ENCODE data around the gene MBNL3. TPM values are rescaled to one million over a fixed set of nuclear protein-coding genes. Genes with fewer than 3 reads are reported as not detected.

The MBNL3 gene
- total RNA-seq, 1 experiment from 2014 or later: 4.0 TPM

- no peaks in the 10 kb centered on the region for H3K9me3 Mint-ChIP-seq
- ChIA-PET CTCF (no interaction called here), POLR2A (no interaction called here)
- no peaks in the 10 kb centered on the region for H3K27me3 Mint-ChIP-seq (ENCODE audit: low read depth)
- H3K27ac Mint-ChIP-seq: no peak overlapping the region
- ATAC-seq (no peak), DNase-seq (ENCODE audit: low spot score) (no peak)
- TF ChIP-seq NR1H2 (CRISPR knock-in tag; IDR thresholded peaks at IDR 0.05): no peak
- no peak for TF ChIP-seq ZNF416 (CRISPR knock-in tag; IDR thresholded peaks at IDR 0.05)
- TF ChIP-seq TCF7 (CRISPR knock-in tag; IDR thresholded peaks at IDR 0.05; ENCODE audit: low read depth): no peak
- no peaks in the 10 kb centered on the region for H3K4me1 Mint-ChIP-seq
- H3K36me3 Mint-ChIP-seq: no peaks in the 10 kb centered on the region
- H3K4me3 Mint-ChIP-seq: no peak overlapping the region
Observed at GRCh38 chrX:132393485-132393884, 95.4 kb downstream of the MBNL3 start.

DNA sequence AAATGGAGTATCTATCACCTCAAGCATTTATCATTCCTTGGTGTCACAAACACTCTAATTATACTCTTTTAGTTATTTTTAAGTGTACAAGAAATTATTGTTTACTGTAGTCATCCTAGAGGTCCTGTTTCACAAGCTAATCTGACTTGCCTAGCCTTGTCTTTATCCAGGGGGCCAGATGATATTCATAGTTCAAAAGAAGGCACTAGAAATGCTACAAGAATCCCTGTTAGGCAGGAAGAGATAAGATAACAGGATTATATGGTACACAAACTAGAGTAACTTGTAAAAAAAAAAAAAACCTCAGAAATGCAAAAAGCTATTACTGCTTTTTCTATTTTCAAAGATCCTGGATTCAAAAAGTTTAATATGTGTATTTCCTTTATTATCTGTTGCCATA lies 95.8 kb downstream of the MBNL3 start:
- ChIA-PET CTCF (no interaction called here), POLR2A (no interaction called here)
- Mint-ChIP-seq H3K4me3 (no peak overlapping the region), H3K27ac (no peak overlapping the region), H3K36me3 (no peaks in the 10 kb centered on the region), H3K9me3 (no peaks in the 10 kb centered on the region), H3K4me1 (no peaks in the 10 kb centered on the region), H3K27me3 (ENCODE audit: low read depth) (no peaks in the 10 kb centered on the region)
- no peak for DNase-seq (ENCODE audit: low spot score)
- TF ChIP-seq USF2 (CRISPR knock-in tag; IDR thresholded peaks at IDR 0.05) (no peak), IRF2 (CRISPR knock-in tag; IDR thresholded peaks at IDR 0.05; ENCODE audit: borderline replicate concordance, low read depth) (no peak), SMAD4 (CRISPR knock-in tag; IDR thresholded peaks at IDR 0.05) (no peak), ZNF121 (CRISPR knock-in tag; IDR thresholded peaks at IDR 0.05) (no peak), MXD4 (CRISPR knock-in tag; IDR thresholded peaks at IDR 0.05; ENCODE audit: borderline replicate concordance) (no peak), NR2C2 (CRISPR knock-in tag; IDR thresholded peaks at IDR 0.05) (no peak), ELF4 (CRISPR knock-in tag; IDR thresholded peaks at IDR 0.05; ENCODE audit: low read depth) (no peak), ZNF423 (CRISPR knock-in tag; IDR thresholded peaks at IDR 0.05) (no peak), ZNF416 (CRISPR knock-in tag; IDR thresholded peaks at IDR 0.05) (no peak), JUN (CRISPR knock-in tag; IDR thresholded peaks at IDR 0.05) (no peak), CREM (CRISPR knock-in tag; IDR thresholded peaks at IDR 0.05) (no peak)
- TF ChIP-seq, protein P1, sequence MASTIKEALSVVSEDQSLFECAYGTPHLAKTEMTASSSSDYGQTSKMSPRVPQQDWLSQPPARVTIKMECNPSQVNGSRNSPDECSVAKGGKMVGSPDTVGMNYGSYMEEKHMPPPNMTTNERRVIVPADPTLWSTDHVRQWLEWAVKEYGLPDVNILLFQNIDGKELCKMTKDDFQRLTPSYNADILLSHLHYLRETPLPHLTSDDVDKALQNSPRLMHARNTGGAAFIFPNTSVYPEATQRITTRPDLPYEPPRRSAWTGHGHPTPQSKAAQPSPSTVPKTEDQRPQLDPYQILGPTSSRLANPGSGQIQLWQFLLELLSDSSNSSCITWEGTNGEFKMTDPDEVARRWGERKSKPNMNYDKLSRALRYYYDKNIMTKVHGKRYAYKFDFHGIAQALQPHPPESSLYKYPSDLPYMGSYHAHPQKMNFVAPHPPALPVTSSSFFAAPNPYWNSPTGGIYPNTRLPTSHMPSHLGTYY (CRISPR knock-in tag; IDR thresholded peaks at IDR 0.05): no peak
- TF ChIP-seq, protein P2, sequence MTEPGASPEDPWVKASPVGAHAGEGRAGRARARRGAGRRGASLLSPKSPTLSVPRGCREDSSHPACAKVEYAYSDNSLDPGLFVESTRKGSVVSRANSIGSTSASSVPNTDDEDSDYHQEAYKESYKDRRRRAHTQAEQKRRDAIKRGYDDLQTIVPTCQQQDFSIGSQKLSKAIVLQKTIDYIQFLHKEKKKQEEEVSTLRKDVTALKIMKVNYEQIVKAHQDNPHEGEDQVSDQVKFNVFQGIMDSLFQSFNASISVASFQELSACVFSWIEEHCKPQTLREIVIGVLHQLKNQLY (CRISPR knock-in tag; IDR thresholded peaks at IDR 0.05): no peak
- ATAC-seq: no peak

DNA sequence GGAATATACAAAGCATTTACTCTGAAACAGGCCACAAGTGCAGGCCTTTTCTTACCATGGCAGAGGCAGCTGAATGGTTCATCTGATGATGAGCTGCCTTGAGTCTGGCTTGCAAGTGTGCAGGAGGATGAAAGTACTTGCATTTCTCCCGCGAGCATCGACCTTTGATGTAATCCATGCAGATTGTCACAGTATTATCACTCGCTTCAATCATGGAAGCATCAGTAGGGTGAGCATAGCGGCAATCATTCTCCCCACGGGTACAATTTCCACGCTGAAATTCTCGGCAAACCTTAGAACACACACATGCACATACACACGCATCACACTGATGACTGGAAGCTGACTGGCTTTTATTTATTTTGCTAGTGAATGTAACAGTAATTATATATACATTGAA lies 98.0 kb downstream of the MBNL3 start:
- Mint-ChIP-seq H3K4me3 (no peak overlapping the region), H3K27ac (no peak overlapping the region), H3K27me3 (ENCODE audit: low read depth) (no peaks in the 10 kb centered on the region), H3K4me1 (no peaks in the 10 kb centered on the region), H3K9me3 (no peaks in the 10 kb centered on the region), H3K36me3 (no peaks in the 10 kb centered on the region)
- ATAC-seq: no peak
- no peak for DNase-seq (ENCODE audit: low spot score)
- TF ChIP-seq FOXK1 (CRISPR knock-in tag; IDR thresholded peaks at IDR 0.05) (no peak), NR1H2 (CRISPR knock-in tag; IDR thresholded peaks at IDR 0.05) (no peak), ATF3 (CRISPR knock-in tag; conservative IDR thresholded peaks at IDR 0.05) (no peak), RELA (CRISPR knock-in tag; IDR thresholded peaks at IDR 0.05; ENCODE audit: borderline replicate concordance) (no peak)
- TF ChIP-seq, protein P2 (CRISPR knock-in tag; IDR thresholded peaks at IDR 0.05): no peak
- ChIA-PET POLR2A (no interaction called here), CTCF (no interaction called here)
